Omental fat pad (tissue), 4 donors: ENCODE data around the gene SPRED2. TPM values are rescaled to one million over a fixed set of nuclear protein-coding genes. Genes with fewer than 3 reads are reported as not detected.

Experiments
- ATAC-seq: fragments of 150-250 bp; one replicate; pipeline ENCODE4 v1.9.1; 2016; ENCODE audit warnings: mild to moderate bottlenecking, moderate library complexity; ENCODE audit not compliant: low FRiP score
- DNase-seq: peaks from one replicate; pipeline ENCODE4 v3.0.0-alpha.2; 2019; ENCODE audit warnings: low spot score
- total RNA-seq, 4 donors: library from RNA; depleted of rRNA; stranded (reverse); fragments of >200 nt; gene quantifications; one replicate each; pipeline ENCODE4 v1.1.0, GENCODE V29; 2016
- TF ChIP-seq, protein P1 (sequence below), 3 donors: fragments of 450-650 bp; IDR thresholded peaks; one replicate each; pipeline ENCODE4 v1.5.1; 2016 to 2017; ENCODE audit warnings: antibody characterized with exemption in 3 of 3, mild to moderate bottlenecking in 3 of 3, moderate library complexity in 2 of 3

Gene SPRED2
- total RNA-seq, 4 donors from 2014 or later: 22.9 to 45.4 (median 26.6) TPM

DNA sequence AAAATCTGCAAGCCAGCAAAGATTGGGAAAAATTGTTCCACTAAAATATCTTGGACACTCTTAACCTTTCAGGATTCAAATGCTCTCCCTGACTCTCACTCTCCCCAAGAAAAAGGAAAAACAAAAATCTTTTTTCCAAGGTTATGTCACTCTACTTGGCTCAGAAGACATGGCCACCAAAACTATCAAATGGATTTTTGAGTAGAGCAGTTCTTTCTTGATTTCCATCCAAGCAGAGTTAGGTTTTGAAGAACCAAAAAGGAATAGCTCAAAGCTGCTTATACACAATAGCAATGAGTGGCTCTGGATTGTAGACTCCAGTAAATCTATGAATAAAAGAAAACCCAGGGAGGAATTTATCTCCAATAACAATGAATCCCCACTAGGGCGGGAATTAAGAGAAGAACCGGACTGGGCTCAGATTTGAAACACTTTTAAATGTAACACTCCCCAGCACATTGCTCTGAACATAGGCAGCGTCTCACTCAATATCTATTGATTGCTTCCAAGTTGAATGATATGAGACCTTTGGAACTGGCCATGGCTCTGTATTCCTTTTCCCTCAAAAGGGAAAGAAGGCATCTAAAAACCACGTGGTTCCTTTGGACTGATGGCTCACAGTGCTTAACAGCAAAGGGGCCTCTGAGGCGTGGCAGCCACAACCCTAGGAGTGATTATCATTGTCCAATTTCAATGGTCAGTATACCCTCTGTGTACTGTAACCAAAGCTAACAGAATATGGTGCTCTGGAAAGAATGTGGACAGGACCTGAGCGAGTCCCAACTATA, 68.3 kb downstream of the SPRED2 start:
- TF ChIP-seq, protein P1, sequence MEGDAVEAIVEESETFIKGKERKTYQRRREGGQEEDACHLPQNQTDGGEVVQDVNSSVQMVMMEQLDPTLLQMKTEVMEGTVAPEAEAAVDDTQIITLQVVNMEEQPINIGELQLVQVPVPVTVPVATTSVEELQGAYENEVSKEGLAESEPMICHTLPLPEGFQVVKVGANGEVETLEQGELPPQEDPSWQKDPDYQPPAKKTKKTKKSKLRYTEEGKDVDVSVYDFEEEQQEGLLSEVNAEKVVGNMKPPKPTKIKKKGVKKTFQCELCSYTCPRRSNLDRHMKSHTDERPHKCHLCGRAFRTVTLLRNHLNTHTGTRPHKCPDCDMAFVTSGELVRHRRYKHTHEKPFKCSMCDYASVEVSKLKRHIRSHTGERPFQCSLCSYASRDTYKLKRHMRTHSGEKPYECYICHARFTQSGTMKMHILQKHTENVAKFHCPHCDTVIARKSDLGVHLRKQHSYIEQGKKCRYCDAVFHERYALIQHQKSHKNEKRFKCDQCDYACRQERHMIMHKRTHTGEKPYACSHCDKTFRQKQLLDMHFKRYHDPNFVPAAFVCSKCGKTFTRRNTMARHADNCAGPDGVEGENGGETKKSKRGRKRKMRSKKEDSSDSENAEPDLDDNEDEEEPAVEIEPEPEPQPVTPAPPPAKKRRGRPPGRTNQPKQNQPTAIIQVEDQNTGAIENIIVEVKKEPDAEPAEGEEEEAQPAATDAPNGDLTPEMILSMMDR (IDR thresholded peaks at IDR 0.05): no peak
- no peak for DNase-seq
- no peak for ATAC-seq

DNA sequence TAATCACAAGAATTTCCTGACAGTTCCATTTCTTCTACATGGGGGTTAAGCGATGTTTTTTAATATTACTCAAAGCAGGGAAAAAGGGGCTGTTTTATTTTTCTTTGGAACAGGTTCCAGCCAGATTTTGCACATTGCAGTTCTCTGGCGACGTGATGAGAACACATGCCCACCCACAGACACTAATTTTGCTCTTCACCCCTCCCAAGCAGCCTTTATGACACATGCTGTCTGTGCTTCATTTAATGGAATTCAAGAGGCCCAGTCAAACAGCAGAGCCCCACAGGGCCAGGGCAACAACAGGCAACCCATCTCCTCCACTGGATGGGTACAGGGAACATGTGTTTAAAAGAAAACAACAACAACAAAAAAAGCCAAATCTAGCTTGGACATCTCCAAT, 70.8 kb downstream of the SPRED2 start:
- DNase-seq: no peak
- TF ChIP-seq, protein P1 (IDR thresholded peaks at IDR 0.05): no peak
- ATAC-seq: no peak

GRCh38 chr2:65360441-65360840, 72.0 kb downstream of the SPRED2 start:
- TF ChIP-seq, protein P1 (IDR thresholded peaks at IDR 0.05): no peak
- DNase-seq (no peak), ATAC-seq (no peak)

GRCh38 chr2:65358678-65359400, 73.6 kb downstream of the SPRED2 start:
- TF ChIP-seq, protein P1 (IDR thresholded peaks at IDR 0.05): no peak
- DNase-seq: no peak
- ATAC-seq: no peak

DNA sequence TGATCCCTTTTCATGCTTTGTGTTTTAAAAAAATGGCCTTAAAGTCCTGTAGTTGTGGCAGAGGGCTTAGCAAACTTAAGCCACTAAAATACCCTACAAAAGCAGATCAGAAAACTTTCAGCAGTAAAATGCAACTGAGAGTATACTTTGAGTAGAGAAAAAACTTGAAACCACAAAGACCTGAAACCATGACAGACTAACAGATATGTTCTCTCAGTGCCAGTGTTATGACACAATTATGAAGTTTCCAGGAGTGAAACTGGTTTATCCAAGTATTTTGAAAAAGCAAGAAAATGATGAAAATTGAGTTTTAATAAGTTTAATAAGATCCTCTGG, 74.5 kb downstream of the SPRED2 start:
- TF ChIP-seq, protein P1 (IDR thresholded peaks at IDR 0.05): no peak
- ATAC-seq: no peak
- DNase-seq: no peak

GRCh38 chr2:65357095-65357958, 75.1 kb downstream of the SPRED2 start:
- no peak for DNase-seq
- ATAC-seq: no peak
- TF ChIP-seq, protein P1 (IDR thresholded peaks at IDR 0.05): no peak
